ENCODE measurements around the gene NT5C2.

DNA sequence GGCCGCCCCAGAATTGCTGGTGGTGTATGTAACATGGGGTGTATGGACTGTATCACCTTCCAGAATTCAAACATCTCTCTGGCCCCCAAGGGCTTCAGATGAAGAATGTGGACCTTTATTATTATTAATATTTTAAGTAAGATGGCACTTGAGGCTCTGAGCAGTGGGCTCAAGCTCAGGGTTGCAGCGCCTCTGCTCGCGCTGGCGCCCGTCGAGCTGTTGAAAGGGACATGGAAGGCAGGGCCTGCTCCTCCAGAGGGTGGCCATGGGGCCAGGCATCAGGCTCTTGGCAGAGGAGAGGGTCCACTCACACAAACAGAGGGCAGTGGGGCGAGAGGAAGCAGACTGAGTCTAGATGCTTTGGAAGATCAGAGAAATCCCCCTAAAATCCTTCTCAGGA is 120.2 kb downstream of the NT5C2 start:
- TF ChIP-seq, protein P1, sequence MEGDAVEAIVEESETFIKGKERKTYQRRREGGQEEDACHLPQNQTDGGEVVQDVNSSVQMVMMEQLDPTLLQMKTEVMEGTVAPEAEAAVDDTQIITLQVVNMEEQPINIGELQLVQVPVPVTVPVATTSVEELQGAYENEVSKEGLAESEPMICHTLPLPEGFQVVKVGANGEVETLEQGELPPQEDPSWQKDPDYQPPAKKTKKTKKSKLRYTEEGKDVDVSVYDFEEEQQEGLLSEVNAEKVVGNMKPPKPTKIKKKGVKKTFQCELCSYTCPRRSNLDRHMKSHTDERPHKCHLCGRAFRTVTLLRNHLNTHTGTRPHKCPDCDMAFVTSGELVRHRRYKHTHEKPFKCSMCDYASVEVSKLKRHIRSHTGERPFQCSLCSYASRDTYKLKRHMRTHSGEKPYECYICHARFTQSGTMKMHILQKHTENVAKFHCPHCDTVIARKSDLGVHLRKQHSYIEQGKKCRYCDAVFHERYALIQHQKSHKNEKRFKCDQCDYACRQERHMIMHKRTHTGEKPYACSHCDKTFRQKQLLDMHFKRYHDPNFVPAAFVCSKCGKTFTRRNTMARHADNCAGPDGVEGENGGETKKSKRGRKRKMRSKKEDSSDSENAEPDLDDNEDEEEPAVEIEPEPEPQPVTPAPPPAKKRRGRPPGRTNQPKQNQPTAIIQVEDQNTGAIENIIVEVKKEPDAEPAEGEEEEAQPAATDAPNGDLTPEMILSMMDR (IDR thresholded peaks at IDR 0.05): no peak
- TF ChIP-seq POLR2A (IDR thresholded peaks at IDR 0.05): no peak

Measured in testis (tissue), 2 donors.